ENCODE measurements around the gene TRIM47. TPM values are rescaled to one million over a fixed set of nuclear protein-coding genes. Genes with fewer than 3 reads are reported as not detected.

The TRIM47 gene
- total and polyA plus RNA-seq, 2 experiments from 2014 or later: 13.0 to 36.9 TPM

DNA sequence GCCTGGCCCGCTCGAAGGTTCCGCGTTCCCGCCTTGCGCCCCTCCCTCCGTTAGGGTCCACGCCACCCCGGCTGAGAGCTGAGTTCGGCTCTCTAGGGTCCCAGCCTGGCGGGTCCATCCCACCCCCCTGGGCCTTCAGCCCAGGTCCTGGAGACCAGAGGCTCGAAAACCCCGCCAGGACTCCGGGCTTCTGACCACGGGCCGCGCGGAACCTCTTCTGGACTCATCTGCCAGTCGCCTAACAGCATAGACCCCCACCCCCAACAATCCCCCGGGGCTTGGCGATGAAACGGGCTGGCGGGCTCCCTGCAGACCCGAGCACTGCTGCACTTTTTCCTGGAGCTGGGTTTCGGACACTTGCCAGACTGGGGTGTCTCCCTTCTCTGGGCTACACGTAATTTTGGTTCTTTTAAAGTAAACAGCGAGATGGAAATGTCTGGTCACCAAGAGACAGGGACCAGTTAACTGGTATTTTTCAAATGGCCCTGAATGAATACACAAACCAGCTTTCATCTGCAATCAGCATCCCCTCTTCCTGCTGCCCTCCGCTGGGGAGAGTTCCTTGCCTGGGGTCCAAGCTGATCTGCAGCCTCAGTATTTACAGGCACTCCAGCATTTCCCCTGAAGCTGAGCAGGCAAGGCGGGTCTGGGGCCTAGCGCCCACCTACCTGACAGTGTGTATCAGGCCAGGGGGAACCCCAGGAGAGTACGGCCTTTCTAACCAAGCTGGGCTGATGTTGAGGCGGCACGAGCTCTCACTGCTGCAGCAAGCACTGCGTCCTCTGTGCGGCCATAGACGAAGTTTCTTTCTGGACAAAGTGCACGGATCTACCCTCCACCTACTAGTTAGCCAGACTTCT lies 19.0 kb upstream of the TRIM47 start:
- Histone ChIP-seq H4K20me1 (ENCODE audit: insufficient read depth, poor library complexity, severe bottlenecking) (no peaks in the 10 kb centered on the region), H2AFZ (no peak overlapping the region), H3K4me1 (ENCODE audit: insufficient read depth) (peaks cover 11% of the 10 kb centered on the region), H3K4me2 (peak overlapping the region; percentile 84), H3K36me3 (replicated peaks; ENCODE audit: insufficient read depth, low read depth) (no peaks in the 10 kb centered on the region), H3K9me2 (replicated peaks; ENCODE audit: insufficient read depth) (no peaks in the 10 kb centered on the region), H3K4me3 (peak overlapping the region; percentile 97), H3K27ac (peak overlapping the region; percentile 97), H3K79me2 (peaks cover 15% of the 10 kb centered on the region), H3K9me3 (ENCODE audit: low read depth) (no peaks in the 10 kb centered on the region), H3K27me3 (no peaks in the 10 kb centered on the region)
- WGBS (ENCODE audit: low lambda C conversion rate, missing lambda C conversion rate): 70% methylated on average over 29 of the region's 37 CpGs
- TF ChIP-seq EZH2 (IDR thresholded peaks at IDR 0.05; ENCODE audit: borderline replicate concordance): no peak
- no peak for TF ChIP-seq EZH2phosphoT487 (IDR thresholded peaks at IDR 0.05; ENCODE audit: low read depth, severe bottlenecking, unreplicated experiment)
- TF ChIP-seq, protein P1, sequence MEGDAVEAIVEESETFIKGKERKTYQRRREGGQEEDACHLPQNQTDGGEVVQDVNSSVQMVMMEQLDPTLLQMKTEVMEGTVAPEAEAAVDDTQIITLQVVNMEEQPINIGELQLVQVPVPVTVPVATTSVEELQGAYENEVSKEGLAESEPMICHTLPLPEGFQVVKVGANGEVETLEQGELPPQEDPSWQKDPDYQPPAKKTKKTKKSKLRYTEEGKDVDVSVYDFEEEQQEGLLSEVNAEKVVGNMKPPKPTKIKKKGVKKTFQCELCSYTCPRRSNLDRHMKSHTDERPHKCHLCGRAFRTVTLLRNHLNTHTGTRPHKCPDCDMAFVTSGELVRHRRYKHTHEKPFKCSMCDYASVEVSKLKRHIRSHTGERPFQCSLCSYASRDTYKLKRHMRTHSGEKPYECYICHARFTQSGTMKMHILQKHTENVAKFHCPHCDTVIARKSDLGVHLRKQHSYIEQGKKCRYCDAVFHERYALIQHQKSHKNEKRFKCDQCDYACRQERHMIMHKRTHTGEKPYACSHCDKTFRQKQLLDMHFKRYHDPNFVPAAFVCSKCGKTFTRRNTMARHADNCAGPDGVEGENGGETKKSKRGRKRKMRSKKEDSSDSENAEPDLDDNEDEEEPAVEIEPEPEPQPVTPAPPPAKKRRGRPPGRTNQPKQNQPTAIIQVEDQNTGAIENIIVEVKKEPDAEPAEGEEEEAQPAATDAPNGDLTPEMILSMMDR (IDR thresholded peaks at IDR 0.05; ENCODE audit: poor library complexity): no peak
- DNase-seq (ENCODE audit: low spot score): no peak

DNA sequence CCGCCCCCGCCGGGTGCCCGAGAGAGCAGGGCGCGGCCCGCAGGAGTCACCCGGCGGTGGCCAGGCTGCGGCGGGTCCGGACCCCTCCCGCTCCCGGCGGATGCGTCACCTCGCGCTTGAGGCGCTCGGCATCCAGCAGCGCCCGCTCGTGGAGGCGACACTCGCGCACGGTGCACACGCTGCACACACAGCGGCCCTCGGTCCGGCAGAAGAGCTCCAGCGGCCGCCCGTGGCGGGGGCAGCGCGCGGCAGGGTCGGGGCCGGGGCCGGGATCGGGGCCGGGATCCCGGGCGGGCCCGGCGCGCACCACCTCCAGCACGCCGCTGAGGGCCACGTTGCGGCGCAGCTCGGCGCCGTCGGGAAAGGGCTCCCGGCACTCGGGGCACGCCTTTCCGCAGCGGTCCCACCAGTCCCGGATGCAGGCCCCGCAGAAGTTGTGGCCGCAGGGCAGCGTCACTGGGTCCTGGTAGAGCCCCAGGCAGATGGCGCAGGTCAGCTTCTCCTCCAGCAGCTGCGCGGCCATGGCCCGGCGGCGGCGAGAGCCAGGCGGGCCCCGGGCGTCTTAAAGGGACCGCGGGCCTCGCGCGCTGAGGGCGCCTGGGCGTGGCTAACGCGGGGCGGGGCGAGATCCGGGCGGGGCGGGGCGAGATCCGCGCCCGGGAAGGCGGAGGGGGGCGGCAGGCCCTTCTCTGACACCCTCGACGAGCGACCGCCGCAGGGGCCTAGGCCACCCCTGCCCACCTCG lies 18.2 kb upstream of the TRIM47 start, which contains the start of gene TRIM65:
Gene TRIM65 (minus strand): TSS at position 537 of the 745 bp plus-strand sequence. CDS start 14 bp downstream, at position 523.
- Histone ChIP-seq H3K4me2 (peak within 1 kb of the TSS; percentile 84), H3K9me3 (ENCODE audit: low read depth) (no peaks in the 10 kb centered on the region), H3K36me3 (replicated peaks; ENCODE audit: insufficient read depth, low read depth) (no peaks in the 10 kb centered on the region), H3K27ac (peak within 1 kb of the TSS; percentile 97), H3K4me1 (ENCODE audit: insufficient read depth) (peaks cover 11% of the 10 kb centered on the region), H2AFZ (peak within 1 kb of the TSS; percentile 89), H3K9me2 (replicated peaks; ENCODE audit: insufficient read depth) (no peaks in the 10 kb centered on the region), H3K4me3 (peak within 1 kb of the TSS; percentile 97), H3K79me2 (peaks cover 15% of the 10 kb centered on the region), H3K27me3 (no peaks in the 10 kb centered on the region), H4K20me1 (ENCODE audit: insufficient read depth, poor library complexity, severe bottlenecking) (no peaks in the 10 kb centered on the region)
- WGBS (ENCODE audit: low lambda C conversion rate, missing lambda C conversion rate): 1% methylated on average over 35 of the region's 102 CpGs
- DNase-seq (ENCODE audit: low spot score): peak; percentile 94
- TF ChIP-seq EZH2 (IDR thresholded peaks at IDR 0.05; ENCODE audit: borderline replicate concordance) (no peak), EZH2phosphoT487 (IDR thresholded peaks at IDR 0.05; ENCODE audit: low read depth, severe bottlenecking, unreplicated experiment) (no peak)
- TF ChIP-seq, protein P1 (IDR thresholded peaks at IDR 0.05; ENCODE audit: poor library complexity): peak; percentile 33

DNA sequence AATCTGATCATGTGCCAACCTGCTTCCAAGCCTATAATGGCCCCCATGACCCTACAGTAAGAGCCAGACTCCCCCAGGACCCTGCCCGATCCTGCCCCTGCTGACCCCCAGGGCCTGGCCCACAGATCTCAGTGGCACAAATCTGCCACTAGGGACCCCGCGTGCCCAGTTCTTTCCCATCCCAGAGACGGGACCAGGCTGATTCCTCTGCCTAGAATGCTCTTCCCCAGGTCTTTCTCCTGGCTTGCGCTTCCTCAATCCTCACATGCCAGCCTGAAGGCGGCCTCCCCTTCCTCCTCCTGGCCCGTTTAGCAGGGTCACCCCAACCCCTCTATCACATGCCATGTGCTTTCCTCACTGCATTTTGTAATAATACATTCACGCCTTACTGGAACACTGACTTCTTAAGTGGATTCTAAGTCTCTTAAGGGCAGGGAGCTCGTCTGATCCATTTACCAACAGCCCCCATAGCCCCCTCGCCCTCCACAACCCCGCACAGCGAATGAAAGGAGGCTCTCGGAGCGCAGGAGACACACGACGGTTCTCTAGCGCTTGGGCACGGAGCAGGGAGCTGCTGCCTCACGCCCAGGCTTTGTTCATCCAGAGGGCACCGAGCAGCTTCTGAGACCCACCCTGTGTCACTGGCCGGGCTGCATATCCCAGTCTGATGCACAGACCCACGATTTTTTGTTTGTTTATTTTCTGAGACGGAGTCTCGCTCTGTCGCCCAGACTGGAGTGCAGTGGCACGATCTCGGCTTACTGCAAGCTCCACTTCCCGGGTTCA lies 17.2 kb upstream of the TRIM47 start:
- no peaks in the 10 kb centered on the region for H4K20me1 ChIP-seq (ENCODE audit: insufficient read depth, poor library complexity, severe bottlenecking)
- H2AFZ ChIP-seq: peak overlapping the region; percentile 89
- no peaks in the 10 kb centered on the region for H3K9me3 ChIP-seq (ENCODE audit: low read depth)
- peak overlapping the region; percentile 97 for H3K27ac ChIP-seq
- peak overlapping the region; percentile 84 for H3K4me2 ChIP-seq
- peaks cover 15% of the 10 kb centered on the region for H3K79me2 ChIP-seq
- no peaks in the 10 kb centered on the region for H3K27me3 ChIP-seq
- no peak for DNase-seq (ENCODE audit: low spot score)
- H3K9me2 ChIP-seq (replicated peaks; ENCODE audit: insufficient read depth): no peaks in the 10 kb centered on the region
- no peaks in the 10 kb centered on the region for H3K36me3 ChIP-seq (replicated peaks; ENCODE audit: insufficient read depth, low read depth)
- WGBS (ENCODE audit: low lambda C conversion rate, missing lambda C conversion rate): 35% methylated on average over 28 of the region's 28 CpGs
- H3K4me3 ChIP-seq: peak overlapping the region; percentile 97
- H3K4me1 ChIP-seq (ENCODE audit: insufficient read depth): peaks cover 11% of the 10 kb centered on the region
- no peak for TF ChIP-seq EZH2 (IDR thresholded peaks at IDR 0.05; ENCODE audit: borderline replicate concordance)
- TF ChIP-seq, protein P1 (IDR thresholded peaks at IDR 0.05; ENCODE audit: poor library complexity): peak; percentile 15
- TF ChIP-seq EZH2phosphoT487 (IDR thresholded peaks at IDR 0.05; ENCODE audit: low read depth, severe bottlenecking, unreplicated experiment): no peak

All from hepatocyte (in vitro differentiated cells).